ENCODE measurements around the gene AKNAD1.
A peak's percentile ranks its signal among the peaks of the same experiment; 100 is the strongest.

AKNAD1 gene

DNA sequence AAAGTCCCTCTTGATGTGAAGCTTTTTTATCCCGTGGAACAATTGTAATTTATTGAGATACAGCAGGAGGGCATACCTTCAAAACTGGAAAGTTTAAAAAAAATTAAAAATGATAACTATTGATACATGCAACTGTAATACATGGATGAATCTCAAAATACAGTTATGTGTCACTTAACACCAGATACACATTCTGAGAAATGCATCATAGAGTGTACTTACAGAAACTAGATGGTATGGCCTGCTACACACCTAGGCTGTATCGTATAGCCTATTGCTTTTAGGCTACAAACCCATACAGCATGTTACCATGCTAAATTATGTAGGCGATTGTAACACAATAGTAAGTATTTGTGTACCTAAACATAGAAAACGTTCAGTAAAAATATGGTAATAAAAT lies 7.1 kb upstream of the AKNAD1 start:
- DNase-seq, result no peak

DNA sequence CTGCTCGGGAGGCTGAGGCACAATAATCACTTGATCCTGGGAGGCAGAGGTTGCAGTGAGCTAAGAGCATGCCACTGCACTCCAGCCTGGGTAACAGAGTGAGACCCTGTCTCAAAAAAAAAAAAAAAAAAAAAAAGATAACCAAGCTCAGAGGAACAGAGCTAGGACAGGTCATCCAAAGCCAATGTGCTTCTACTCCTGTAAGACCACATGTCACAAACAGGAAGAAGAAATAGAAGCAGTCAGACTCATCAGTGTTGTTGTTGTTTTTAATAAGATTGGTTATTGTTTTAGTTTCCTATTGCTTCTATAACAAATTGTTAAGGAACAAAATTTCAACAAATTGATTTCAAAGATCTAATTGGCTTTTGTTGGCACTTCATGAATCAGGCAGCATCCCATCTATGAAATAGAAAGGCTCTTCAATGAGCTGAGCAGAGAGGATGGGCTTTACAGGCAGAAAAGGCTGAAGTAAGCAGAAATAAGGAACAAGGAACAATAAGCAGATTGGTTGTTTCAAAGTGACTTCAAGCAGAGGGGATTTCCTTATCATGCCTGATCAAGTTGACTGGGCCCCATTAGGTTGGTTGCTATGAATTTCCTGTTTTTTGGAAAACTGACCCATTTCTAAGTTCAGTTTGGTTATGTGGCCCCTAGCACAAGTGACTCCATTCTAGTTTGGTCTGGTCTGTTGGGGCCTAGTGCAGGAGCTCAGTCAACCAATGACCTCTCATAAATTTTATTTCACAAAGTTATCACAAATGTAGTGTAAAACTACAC lies 6.0 kb upstream of the AKNAD1 start:
- DNase-seq, result no peak

DNA sequence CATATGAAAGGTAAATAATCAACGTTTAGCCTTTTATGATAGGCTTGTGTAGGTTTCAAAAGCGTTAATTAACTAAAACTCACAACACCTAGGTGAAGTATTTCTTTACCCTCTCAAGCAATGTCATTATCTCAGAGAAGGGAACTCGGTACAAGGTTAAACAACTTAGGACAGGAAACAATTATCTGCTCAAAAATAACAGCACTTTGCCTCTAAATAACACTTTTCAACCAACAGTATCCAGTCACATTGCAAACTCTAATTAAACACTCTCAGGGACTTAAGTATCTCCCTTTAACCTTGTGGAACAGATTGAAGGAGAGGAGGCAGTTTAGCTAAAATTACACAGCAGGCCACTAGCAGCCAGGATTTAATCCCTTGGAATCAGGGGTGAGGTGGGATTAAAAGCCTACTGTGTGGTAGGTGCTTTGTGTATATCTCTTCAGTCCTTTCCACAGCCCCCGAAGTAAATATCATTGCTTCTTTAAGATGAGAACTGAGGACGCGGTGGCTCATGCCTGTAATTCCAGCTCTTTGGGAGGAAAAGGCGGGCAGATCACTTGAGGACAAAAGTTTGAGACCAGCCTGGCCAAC lies 5.2 kb upstream of the AKNAD1 start:
- no peak for DNase-seq

DNA sequence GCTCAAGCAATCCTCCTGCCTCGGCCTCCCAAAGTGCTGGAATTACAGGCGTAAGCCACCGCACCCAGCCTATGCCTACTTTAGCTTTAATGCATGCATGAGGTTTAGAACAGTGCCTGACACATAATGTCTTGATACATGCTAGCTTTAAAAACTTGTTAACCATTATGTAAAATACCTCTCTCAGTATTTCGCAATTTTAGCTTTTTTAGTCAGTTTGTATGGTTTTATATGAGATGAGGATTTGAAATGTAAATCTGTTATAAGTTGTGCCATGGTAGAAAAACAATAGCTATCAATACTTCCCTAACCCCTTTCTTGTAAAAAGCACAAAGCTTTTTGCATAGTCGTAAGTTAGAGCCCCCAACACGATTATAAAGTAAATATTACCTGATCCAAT lies 4.7 kb upstream of the AKNAD1 start:
- no peak for DNase-seq

DNA sequence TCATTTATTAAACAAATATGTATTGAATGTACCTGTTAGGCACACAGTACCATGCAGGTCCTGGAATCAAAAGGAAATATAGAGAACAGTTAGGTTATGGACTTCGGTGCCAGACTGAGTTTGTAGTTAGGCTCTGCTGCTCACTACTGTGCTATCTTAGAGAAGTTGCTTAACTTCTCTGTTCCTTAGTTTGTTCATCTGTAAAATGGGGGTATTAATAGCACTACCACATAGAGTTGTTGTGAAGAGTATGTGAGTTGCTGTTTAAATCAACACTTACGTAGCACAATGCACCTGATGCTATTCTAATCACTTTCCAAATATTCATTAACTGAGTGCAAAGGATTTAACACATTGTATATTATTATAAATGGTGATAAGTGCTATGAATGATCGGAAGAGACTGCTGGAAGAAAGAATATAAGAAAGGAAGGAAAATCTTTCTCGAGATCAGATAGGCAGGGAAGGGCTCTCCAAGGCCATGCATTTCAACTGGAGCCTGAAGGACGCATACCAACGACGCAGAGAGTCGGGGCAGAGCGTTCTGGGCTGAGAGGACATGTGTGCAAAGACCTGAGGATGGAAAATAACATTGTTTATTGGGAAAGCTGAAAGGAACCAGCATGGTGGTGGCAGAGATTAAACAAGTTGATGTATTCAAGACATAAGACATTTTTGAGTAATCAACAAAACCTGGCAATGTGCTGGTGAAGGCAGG lies 3.5 kb upstream of the AKNAD1 start:
- DNase-seq, result no peak

DNA sequence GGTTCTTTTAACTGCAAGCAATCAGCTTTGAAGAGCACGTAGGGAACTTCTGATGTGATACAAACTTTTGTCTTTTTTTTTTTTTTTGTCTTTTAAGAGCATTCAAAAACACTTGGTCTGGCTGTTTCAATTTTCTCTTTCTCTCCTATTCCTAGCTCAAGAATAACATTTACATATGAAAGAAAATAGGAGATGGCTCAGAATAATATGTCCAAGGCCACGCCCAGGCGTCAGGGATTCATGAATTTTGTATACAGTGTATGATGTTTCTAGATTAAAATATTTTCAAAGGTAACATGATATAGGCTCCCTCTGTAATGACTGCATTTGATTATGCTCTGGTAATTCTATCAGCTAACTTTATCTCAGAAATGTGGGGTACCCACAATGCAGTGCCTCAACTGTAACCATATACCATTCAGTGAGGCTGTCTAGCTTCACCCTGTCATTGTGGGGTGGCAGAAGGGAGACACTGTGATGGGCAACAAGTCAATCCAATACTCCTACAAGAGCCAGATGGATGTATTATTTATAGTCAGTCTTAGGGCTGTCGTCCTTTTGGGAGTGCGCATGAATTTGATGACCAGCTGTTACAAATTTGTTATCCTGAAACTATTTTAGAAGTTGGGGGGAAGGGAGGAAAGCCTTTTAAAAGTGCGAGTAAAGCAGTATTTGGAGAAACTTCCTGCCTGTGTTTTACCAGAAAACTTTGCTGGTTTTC lies 1.5 kb upstream of the AKNAD1 start:
- DNase-seq, result peak; percentile 79

DNA sequence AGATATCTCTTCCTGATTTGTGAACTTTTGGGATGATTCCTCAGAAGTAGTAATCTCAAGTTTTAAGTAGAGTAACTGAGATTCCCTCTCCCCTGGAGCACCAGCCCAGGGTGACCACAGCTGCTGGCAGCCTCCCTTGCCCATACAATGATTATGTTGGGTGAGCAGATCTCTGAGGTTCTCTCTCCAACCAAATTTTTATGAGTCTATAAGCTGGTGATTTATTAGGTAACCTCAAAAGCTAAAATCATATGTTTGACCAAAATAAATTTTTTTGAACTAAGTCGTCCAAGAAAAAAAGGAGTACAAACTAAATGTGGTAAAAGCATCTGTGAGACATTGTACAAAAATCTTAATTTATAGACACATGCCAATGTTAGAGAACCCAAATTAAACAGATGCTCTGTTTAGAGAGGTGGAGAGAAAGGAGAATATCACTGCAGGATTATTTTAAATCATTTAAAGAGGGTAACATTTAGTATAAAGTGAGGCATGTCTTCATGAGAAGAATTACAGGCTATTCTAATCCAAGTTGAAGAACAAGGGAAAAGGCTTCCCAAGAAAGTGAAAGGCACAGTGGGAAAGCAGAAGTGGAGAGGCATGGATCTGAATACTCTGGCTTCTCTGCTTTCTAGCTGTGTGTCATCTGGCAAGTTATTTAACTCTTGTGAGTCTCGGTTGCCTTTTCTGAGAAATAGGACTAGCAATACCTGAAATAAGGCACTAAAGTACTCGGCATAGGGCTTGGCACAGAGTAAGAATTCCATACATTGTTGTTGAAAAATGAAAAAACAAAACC lies 2.5 kb downstream of the AKNAD1 start:
- no peak for DNase-seq

DNA sequence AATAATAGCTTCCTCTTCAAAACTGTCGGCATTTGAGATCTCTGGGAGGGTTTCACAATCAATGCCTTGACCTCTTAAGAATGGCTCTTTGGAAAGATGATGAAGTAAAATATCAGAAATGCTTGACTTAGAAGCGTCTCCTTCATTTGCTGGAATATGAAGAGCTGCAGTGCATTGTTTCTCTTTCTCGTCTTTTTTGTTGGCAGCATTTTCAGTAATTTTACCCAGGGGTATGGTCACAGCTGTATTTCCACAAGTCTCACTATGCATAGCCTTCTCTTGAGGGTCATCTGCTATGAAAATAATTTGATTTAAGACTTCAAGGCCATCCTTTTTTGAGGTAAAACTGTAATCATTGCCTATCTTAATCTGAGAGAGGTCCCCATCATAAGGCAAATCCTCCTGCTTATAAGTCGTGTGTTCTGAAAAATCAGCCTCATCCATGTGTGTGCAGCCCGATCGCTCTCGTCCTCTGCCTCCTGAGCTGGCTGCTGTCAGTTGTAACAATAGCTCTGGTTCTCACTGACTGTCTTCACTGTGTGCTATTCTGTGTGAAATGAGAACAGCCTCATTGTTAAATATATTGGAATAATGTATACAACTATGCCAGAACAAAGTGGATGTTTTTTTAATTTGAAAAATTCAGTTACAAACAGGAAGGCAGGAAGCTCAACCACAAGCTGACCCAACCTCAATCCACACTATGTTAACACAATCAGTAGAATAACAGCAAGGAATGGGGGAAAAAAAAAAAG lies 4.5 kb downstream of the AKNAD1 start:
- DNase-seq, result no peak

DNA sequence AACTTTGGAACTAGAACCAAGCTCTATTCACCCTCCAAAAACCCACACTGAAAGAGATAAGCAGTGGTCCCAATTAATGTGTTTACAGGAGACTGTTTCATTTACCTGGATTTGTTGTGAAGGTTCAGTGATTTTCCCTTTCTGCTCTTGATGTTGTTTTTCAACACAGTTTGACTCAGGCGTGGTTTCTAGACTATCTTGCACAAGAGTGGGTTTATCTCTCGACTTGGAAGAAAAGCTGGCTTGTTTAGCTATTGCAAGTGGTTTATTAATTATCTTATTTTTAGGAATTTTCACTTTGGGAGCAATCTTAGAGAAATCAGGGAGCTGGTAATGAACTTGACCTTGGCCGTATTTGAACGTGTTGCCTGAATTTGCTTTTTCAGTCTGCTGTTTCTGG lies 5.3 kb downstream of the AKNAD1 start:
- no peak for DNase-seq

DNA sequence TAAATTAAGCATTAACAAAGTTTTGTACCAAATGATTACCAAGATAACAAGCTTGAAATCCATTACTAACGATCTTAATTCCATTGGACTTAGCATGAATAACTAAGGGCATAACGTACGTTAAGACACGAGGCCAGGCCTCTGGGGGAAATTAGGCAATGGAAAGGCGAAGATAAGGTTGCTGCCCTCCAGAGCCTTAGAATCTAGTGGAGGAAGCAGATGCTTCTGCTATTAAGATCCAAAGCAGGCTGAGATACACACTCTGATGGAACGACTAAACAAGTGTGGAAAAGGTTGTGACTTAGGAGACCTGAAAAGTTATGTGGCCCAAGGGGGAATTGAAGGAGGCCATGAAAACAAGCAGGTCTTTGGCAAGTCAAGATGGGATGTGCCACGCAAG lies 6.0 kb downstream of the AKNAD1 start:
- no peak for DNase-seq

DNA sequence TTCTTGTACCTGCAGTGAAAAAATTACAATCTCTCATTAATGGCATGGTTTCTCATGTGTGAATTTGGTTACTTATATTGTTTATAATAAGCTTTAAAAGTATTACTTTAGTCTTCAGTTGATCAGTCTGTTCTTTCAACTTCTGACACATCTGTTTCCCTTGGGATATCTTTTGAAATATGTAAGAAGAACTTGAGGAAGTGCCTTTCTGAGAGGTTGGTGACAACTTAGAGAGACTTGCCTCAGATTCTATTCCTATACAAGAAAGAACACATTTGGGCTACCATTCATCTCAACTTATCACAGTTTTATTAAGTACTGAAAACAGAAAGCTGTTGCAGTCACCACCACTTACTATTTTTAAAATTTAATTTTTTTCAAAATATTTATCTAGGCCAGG lies 8.1 kb downstream of the AKNAD1 start:
- no peak for DNase-seq

DNA sequence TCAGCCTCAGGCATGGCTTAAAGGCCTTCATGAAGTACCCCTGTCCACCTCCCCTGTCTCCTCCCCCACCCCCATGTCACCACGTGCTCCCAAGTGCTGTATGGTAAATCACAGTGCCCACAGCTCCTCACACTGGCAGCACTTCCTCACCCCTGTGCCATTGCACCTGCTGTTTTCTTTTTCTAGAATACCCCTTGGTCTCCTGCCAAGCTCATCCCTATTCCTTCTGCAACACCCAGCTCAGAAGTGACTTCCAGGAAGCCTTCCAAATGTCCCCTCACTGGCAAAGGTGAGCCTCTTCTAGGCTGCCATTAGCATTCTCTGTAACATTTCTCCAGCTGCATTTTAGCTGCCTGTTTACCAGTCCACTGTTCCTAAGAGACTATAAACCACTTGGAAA lies 9.4 kb downstream of the AKNAD1 start:
- DNase-seq, result no peak

DNA sequence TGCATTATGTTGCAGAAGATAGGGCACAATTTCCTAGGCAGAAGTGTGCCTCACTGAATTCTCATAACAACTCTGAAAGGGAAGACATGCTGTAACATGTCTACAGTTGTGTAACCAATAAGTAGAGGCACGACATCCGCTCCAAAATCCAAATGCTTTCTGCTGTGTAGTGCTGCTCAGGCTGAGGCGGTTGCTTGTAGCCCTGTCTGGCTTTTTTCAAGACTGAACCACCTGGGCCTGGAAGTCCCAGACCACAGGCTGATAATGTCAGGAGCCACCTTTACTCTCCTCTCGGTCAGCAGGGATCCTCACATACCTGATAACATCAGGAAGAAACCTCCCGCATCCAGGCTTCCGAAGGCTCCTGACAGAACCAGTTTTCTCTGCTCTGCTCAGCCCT lies 10.9 kb downstream of the AKNAD1 start:
- peak; percentile 39 for DNase-seq

DNA sequence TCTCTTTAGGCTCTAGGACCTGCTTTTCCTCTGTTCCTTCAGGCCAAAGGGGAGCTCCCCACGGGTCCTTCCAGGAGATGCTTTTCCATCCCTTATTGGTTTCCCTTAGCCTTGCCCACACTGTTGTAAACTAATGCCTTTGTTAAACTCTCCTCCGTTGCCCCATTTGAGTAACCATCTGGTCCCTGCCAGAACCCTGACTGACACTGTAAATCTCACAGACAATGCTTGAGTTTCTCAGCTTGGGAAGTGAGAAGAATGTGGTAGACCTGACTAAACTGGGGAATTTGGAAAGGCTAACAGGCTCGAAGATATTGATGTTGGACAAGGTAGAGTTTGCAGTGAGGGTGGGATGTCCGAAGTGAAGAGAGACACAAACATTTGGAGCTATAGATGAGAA lies 11.4 kb downstream of the AKNAD1 start:
- DNase-seq, result no peak

DNA sequence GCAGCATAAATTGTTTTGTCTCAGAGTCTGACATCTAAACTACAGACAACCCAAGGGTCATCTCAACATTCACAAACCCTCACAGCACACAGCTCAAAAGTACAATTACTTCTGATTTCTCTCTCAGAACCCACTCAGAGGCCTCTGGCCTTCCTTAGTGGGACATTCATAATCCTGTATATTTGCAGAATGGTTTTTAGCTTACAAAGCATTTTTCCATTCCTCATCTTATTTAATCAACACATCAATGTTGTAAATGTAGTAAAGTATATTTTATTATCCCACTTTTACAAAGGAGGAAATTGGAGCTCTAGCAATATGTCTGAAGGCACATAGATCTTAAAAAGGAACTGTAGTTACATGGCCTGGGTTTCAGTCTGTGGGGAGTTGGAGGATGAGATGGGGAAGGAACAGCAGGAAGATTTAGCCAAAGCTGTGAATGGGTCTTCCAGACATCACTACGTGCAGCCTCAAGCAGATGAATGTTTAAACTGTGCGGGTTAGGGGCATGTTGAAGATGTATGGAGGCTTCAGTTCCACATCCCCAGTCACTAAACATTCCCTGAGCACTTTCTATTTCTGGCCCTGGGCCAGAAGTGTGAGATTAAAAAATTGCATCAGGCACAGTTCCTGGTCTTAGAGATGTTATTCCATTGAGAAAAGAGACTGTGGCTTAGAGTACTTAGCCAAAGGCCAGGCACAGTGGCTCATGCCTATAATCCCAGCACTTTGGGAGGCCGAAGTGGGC lies 13.3 kb downstream of the AKNAD1 start:
- no peak for DNase-seq

DNA sequence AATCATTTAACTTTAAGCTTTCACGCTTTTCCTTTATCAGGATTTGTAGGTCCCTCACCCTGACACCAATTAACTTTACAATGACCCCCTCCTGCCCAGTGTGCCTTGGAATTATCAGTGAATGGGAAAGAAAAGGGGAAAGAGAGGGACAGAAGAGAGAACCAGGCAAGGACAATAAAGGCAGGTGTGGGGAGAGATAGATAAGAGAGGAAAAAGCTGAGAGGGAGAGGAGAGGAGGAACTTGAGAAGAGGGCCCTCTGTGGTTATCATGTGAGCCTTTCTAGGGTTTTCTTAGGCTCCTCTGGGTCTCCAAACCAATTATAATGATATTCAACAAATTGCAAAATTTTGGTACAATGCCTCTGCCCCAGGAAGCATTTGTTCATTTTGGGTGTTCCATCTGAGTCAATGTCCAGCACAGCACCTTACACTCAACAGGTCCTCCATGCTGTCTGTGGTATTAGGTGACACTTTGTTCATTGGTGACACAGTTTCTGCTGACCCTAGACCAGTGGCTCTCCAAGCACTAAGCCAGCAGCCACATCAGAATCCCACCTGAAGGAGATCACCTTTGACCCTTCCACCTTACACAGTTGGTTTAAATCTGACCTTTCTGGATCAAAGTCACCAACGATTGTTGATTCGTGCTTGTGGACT lies 14.2 kb downstream of the AKNAD1 start:
- DNase-seq, result no peak

DNA sequence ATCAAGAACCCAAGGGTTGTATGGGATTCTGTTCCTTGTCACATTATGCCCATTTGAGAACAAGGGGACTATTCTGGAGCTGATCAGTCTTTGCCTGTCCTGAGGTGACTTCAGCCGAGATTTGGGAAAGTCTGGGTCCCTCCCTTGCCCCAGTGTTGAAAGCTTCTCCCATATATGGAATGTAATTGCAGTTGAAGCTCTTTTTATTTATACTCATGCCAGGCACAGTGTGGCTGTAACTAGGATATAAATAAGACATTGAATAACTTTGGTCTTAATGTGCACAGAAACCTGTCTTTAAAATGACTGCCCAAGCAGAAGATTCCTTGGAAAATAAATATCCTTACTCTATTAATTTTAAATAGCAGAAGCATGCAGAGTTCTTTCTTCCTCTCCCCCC lies 15.2 kb downstream of the AKNAD1 start:
- DNase-seq, result no peak

DNA sequence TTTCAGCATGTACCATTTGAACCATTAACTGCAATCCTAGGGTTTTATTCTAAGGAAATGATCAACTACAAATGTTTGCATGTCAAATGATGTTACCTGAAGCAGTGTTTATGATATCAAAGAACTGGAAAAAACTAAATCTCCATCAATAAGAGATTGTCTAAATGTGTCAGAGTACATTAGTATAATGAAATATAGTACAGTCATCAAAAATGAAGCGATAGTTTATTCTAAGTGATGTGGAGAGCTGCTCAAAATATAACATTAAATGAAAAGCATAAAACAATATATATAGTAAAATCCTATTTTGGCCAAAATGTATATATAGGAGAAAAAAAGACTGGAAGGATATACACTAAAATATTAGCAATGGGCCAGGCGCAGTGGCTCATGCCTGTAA lies 24.0 kb downstream of the AKNAD1 start:
- DNase-seq, result no peak

DNA sequence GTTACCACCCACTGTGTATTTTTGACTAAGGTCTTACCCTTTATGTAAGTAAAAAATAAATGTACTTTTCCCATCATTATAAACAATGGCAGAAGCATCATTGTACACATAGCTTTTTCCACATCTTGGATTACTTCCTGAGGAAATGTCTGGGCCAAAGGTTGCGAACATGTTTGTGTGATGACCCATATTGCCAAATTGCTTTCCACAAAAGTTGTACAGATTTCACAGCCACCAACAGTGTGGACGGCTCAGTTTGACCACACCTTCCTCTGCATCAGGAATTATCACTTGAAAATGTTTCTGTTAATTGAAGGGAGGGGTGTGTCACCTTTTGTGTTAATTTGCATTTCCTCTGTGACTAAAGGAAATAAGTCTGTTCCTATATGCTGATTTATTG lies 25.7 kb downstream of the AKNAD1 start:
- no peak for DNase-seq

DNA sequence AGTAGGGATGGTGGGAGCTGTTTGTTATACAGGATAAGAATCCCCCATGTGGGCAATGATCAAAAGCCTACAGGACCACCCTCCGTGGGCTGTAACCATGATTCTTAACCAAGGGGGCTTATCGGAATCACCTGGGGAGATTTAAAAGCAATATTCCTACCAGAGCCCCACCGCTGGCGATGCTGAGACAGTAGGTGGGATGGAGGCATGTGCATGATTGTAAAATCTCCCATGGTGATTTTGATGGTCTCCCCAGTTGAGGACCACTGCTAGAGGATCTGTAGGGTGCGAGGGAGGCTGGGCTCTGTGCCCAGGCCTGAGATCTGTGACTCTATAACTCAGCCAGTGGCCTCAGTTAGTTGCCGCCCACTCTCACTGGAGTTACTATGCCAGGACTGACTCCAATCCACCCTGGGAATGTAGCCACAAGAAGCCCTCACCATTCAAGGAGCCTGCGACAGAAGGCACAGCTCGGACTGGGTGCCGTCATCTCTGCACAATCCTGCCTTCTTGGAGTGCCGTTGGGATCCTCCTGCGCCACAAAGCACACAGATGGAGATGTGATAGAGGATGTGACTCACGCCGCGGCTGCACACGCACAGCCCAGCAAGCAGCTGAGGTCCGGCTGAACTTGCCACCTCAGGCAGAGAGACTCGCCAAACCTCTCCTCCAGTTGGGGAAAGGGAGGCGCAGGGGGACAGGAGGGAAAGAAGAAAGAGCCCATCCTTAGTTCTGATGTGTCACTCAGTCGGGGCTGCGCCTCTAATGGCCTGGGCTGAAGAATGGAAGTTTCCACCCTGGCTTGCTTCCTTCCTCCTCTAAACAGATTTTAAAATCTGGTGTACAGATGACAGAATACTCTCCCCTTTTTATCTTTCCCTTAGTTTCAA lies 26.5 kb downstream of the AKNAD1 start:
- no peak for DNase-seq
